Thoracic aorta (tissue), 2 donors: ENCODE results near the gene NHS. TPM values are rescaled to one million over a fixed set of nuclear protein-coding genes. Genes with fewer than 3 reads are reported as not detected.
"Not testable (repeated sequence)": the region's sequence is repeated elsewhere in the genome, so short reads cannot be mapped to it uniquely, and the experiment has no call there.

Experiments
- ATAC-seq: fragments of 150-250 bp; one replicate; pipeline ENCODE4 v1.8.0; 2017; ENCODE audit warnings: low read depth; ENCODE audit not compliant: insufficient number of reproducible peaks, low FRiP score
- DNase-seq: peaks from one replicate; pipeline ENCODE4 v3.0.0-alpha.2; 2020; ENCODE audit warnings: low spot score
- H3K27ac ChIP-seq, 2 donors: fragments of 200-600 bp; sonication (generic); 1 replicate in 1 of 2; 2 replicates in 1 of 2; pipeline ENCODE4 v1.5.1; 2016; ENCODE audit warnings: mild to moderate bottlenecking in 2 of 2, moderate library complexity in 2 of 2
- H3K27me3 ChIP-seq: fragments of 200-600 bp; sonication (generic); replicated peaks from 2 replicates; pipeline ENCODE4 v1.6.0; 2016; ENCODE audit warnings: mild to moderate bottlenecking; ENCODE audit not compliant: insufficient read depth
- H3K36me3 ChIP-seq: fragments of 200-600 bp; sonication (generic); one replicate; pipeline ENCODE4 v1.5.1; 2016
- H3K4me1 ChIP-seq, 2 donors: fragments of 200-600 bp; sonication (generic); 1 replicate in 1 of 2; 2 replicates in 1 of 2; pipeline versions ENCODE4 v1.5.1 to v1.6.0; 2016; ENCODE audit warnings: low read depth in 2 of 2, mild to moderate bottlenecking in 1 of 2; ENCODE audit not compliant: control insufficient read depth in 1 of 2
- H3K4me3 ChIP-seq: fragments of 200-600 bp; sonication (generic); 2 replicates; pipeline ENCODE4 v1.5.1; 2016; ENCODE audit warnings: mild to moderate bottlenecking
- H3K9me3 ChIP-seq: fragments of 200-600 bp; sonication (generic); 2 replicates; pipeline ENCODE4 v1.5.1; 2016
- total RNA-seq, 2 donors: library from RNA; depleted of rRNA; stranded (reverse); fragments of >200 nt; gene quantifications; one replicate each; pipeline versions ENCODE4 v1.1.0 to v1.2.3, GENCODE V29; 2016
- TF ChIP-seq, protein P1 (sequence below): fragments of 200-600 bp; sonication (generic); IDR thresholded peaks from one replicate; pipeline ENCODE4 v1.5.1; 2019; ENCODE audit warnings: antibody characterized with exemption

The NHS gene
- total RNA-seq, 2 donors from 2014 or later, result 23.3 to 29.6 TPM

DNA sequence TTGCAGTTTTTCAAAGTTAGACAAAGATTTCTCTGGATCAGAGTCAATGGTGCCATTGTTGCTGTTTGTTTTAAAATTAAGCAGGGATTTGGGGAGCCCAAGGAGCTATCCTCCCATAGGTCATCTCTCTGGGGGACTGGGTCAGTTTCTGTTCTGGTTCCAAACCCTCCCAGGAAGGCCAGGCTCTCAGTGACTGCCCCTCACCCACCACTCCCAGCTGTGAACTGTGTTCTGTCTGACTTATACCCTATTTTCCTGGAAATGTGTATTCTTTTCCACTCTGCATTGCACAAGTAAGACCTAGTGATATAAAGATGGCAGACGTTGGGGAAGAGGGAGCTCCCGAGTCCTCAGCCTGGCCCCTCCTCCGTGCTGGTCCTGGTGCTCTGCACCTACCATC lies 65.8 kb downstream of the NHS start:
- H3K9me3 ChIP-seq, result no peaks in the 10 kb centered on the region
- no peak overlapping the region for H3K27ac ChIP-seq
- H3K4me1 ChIP-seq, result no peaks in the 10 kb centered on the region
- no peak overlapping the region for H3K4me3 ChIP-seq
- TF ChIP-seq, protein P1, sequence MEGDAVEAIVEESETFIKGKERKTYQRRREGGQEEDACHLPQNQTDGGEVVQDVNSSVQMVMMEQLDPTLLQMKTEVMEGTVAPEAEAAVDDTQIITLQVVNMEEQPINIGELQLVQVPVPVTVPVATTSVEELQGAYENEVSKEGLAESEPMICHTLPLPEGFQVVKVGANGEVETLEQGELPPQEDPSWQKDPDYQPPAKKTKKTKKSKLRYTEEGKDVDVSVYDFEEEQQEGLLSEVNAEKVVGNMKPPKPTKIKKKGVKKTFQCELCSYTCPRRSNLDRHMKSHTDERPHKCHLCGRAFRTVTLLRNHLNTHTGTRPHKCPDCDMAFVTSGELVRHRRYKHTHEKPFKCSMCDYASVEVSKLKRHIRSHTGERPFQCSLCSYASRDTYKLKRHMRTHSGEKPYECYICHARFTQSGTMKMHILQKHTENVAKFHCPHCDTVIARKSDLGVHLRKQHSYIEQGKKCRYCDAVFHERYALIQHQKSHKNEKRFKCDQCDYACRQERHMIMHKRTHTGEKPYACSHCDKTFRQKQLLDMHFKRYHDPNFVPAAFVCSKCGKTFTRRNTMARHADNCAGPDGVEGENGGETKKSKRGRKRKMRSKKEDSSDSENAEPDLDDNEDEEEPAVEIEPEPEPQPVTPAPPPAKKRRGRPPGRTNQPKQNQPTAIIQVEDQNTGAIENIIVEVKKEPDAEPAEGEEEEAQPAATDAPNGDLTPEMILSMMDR, result no peak
- H3K27me3 ChIP-seq, result no peaks in the 10 kb centered on the region
- no peak for DNase-seq
- ATAC-seq, result no peak
- H3K36me3 ChIP-seq, result no peaks in the 10 kb centered on the region

DNA sequence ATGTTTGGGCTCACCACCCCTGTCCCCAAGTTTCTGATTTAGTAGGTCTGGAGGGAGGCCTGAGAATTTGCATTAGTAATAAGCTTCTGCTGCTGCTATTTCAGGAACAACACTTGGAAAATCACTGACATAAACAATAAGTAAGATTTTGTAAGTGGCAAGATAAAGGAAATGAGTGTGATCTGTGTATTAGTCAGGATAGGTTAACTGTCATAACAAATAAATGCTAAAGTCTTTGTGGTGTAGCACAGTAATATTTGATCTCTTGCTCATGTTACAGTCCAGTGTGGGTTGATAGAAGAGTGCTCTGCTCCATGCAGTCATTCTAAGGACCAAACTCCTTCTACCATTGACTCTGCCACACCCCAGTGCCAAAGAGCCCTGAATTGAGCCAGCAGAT lies 67.0 kb downstream of the NHS start:
- ATAC-seq (no peak), DNase-seq (no peak)
- Histone ChIP-seq H3K27me3 (no peaks in the 10 kb centered on the region), H3K9me3 (no peaks in the 10 kb centered on the region), H3K27ac (no peak overlapping the region), H3K4me3 (no peak overlapping the region), H3K36me3 (no peaks in the 10 kb centered on the region), H3K4me1 (no peaks in the 10 kb centered on the region)
- TF ChIP-seq, protein P1, result no peak

DNA sequence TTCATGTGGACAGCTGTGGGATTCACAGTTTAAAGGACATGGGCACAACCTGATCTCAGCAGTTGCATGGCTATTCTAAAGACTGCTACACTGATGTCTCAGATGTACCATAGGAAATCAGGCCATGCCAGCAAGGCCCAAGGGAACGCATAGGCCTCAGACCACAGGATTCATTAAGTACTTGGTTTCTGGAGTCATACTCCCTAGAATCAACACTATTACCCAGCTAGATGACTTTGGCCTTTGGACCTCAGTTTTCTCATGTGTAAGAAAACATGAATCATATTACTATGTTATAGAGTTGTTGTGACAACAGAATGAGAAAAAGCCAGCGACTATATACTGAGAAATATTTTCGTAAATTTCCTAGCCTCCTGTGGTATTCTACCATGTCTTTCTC lies 67.9 kb downstream of the NHS start:
- no peaks in the 10 kb centered on the region for H3K27me3 ChIP-seq
- no peaks in the 10 kb centered on the region for H3K9me3 ChIP-seq
- H3K36me3 ChIP-seq, result no peaks in the 10 kb centered on the region
- ATAC-seq (no peak), DNase-seq (no peak)
- TF ChIP-seq, protein P1, result no peak
- H3K4me1 ChIP-seq, result no peaks in the 10 kb centered on the region
- no peak overlapping the region for H3K4me3 ChIP-seq
- H3K27ac ChIP-seq, result no peak overlapping the region

DNA sequence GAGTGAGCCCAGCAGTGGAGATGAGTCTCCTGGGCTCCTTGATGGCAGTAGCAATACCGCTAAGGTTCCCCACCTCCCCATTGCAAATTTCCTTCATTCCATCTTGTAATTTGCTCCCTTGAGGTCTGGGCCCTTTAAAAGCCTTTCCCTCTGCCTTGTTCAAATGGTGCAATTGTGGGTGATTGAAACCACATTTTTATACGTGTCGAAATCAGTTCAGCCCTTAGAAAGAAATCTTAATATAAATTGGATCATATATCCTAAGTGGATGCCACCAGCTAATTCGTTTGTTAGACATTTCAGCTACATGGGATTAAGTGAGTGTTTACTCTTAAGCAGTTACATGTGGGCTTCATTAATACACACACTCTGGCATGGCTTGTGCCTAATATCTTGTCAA lies 68.6 kb downstream of the NHS start:
- TF ChIP-seq, protein P1, result no peak

GRCh38 chrX:17446269-17446668 lies 71.3 kb downstream of the NHS start:
- H3K27me3 ChIP-seq, result not testable (repeated sequence)

More for the DNA sequence above, 68.6 kb downstream of the NHS start:
- Histone ChIP-seq H3K9me3 (no peaks in the 10 kb centered on the region), H3K27ac (no peak overlapping the region), H3K27me3 (no peaks in the 10 kb centered on the region), H3K4me1 (no peaks in the 10 kb centered on the region), H3K4me3 (no peak overlapping the region), H3K36me3 (no peaks in the 10 kb centered on the region)
- ATAC-seq (no peak), DNase-seq (no peak)

DNA sequence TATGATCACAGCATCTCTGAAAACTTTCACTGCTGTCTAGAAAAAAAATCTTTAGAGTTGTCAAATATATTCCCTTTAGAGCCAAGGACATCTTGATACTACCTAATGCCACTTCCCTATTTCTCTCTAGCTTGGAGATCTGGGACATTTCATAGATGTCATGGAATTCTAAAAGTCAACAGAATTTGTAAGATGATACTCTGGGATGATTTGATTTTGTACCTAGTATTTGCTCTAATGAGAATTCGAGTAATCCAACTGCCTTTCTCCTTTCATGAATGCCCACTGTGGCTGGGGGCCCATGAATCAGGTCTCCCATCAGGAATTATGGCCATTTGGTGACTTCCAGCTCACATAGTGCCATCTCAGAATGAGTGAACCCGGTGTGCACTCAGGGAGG lies 73.2 kb downstream of the NHS start:
- H3K27ac ChIP-seq, result no peak overlapping the region
- DNase-seq (no peak), ATAC-seq (no peak)
- no peaks in the 10 kb centered on the region for H3K27me3 ChIP-seq
- TF ChIP-seq, protein P1, result no peak
- no peaks in the 10 kb centered on the region for H3K9me3 ChIP-seq
- peaks cover 0 to 4% of the 10 kb centered on the region in 2 donors for H3K4me1 ChIP-seq
- no peaks in the 10 kb centered on the region for H3K36me3 ChIP-seq
- H3K4me3 ChIP-seq, result no peak overlapping the region

More at GRCh38 chrX:17446269-17446668, 71.3 kb downstream of the NHS start:
- not testable (repeated sequence) for H3K27ac ChIP-seq, H3K4me3 ChIP-seq, H3K4me1 ChIP-seq, H3K9me3 ChIP-seq, DNase-seq, H3K36me3 ChIP-seq, ATAC-seq
